Neural cell (in vitro differentiated cells): Measurements from ENCODE around the gene TMEM123.

Experiments
- EP300 ChIP-seq: fragments of 450-650 bp; conservative IDR thresholded peaks from 2 replicates; pipeline ENCODE4 v1.6.1; 2014; ENCODE audit warnings: antibody characterized with exemption, mild to moderate bottlenecking, moderate library complexity; ENCODE audit not compliant: poor library complexity, severe bottlenecking
- MXI1 ChIP-seq: fragments of 450-650 bp; conservative IDR thresholded peaks from 2 replicates; pipeline ENCODE4 v1.6.1; 2014; ENCODE audit warnings: antibody characterized with exemption, mild to moderate bottlenecking; ENCODE audit not compliant: poor library complexity, severe bottlenecking
- POLR2AphosphoS5 ChIP-seq: IDR thresholded peaks from 2 replicates; pipeline ENCODE4 v1.6.1; 2012
- SMC3 ChIP-seq: fragments of 450-650 bp; conservative IDR thresholded peaks from 2 replicates; pipeline ENCODE4 v1.6.1; 2014; ENCODE audit warnings: antibody characterized with exemption, mild to moderate bottlenecking, moderate library complexity; ENCODE audit not compliant: poor library complexity
- TAF1 ChIP-seq: IDR thresholded peaks from 2 replicates; pipeline ENCODE4 v1.6.1; 2012; ENCODE audit warnings: low read depth
- TF ChIP-seq, protein P1 (sequence below): fragments of 450-650 bp; IDR thresholded peaks from 2 replicates; pipeline ENCODE4 v1.5.1; 2014; ENCODE audit warnings: antibody characterized with exemption, mild to moderate bottlenecking, moderate library complexity; ENCODE audit not compliant: poor library complexity, severe bottlenecking
- TF ChIP-seq, protein P2 (sequence below): IDR thresholded peaks from 2 replicates; pipeline ENCODE4 v1.6.1; 2012; ENCODE audit warnings: borderline replicate concordance

DNA sequence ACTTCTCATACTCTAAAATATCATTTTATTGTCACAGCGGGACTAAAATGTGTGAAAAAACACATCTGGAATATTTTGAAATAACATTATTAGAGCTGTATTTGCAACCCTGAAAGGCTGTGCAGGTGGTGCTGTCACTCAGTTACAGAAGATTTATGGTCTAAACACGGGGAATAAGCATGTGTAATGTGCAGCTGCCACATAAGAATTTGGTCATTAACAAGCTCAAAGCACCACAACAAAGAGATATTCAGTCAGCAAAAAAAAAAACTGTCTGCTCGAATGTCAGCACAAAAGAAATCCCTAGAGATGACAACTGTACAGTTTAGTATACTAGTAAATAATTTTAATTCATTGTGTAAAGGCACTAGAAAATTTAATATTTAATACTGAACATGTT lies 31.3 kb downstream of the TMEM123 start:
- TF ChIP-seq, protein P1, sequence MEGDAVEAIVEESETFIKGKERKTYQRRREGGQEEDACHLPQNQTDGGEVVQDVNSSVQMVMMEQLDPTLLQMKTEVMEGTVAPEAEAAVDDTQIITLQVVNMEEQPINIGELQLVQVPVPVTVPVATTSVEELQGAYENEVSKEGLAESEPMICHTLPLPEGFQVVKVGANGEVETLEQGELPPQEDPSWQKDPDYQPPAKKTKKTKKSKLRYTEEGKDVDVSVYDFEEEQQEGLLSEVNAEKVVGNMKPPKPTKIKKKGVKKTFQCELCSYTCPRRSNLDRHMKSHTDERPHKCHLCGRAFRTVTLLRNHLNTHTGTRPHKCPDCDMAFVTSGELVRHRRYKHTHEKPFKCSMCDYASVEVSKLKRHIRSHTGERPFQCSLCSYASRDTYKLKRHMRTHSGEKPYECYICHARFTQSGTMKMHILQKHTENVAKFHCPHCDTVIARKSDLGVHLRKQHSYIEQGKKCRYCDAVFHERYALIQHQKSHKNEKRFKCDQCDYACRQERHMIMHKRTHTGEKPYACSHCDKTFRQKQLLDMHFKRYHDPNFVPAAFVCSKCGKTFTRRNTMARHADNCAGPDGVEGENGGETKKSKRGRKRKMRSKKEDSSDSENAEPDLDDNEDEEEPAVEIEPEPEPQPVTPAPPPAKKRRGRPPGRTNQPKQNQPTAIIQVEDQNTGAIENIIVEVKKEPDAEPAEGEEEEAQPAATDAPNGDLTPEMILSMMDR, result no peak
- TF ChIP-seq, protein P2, sequence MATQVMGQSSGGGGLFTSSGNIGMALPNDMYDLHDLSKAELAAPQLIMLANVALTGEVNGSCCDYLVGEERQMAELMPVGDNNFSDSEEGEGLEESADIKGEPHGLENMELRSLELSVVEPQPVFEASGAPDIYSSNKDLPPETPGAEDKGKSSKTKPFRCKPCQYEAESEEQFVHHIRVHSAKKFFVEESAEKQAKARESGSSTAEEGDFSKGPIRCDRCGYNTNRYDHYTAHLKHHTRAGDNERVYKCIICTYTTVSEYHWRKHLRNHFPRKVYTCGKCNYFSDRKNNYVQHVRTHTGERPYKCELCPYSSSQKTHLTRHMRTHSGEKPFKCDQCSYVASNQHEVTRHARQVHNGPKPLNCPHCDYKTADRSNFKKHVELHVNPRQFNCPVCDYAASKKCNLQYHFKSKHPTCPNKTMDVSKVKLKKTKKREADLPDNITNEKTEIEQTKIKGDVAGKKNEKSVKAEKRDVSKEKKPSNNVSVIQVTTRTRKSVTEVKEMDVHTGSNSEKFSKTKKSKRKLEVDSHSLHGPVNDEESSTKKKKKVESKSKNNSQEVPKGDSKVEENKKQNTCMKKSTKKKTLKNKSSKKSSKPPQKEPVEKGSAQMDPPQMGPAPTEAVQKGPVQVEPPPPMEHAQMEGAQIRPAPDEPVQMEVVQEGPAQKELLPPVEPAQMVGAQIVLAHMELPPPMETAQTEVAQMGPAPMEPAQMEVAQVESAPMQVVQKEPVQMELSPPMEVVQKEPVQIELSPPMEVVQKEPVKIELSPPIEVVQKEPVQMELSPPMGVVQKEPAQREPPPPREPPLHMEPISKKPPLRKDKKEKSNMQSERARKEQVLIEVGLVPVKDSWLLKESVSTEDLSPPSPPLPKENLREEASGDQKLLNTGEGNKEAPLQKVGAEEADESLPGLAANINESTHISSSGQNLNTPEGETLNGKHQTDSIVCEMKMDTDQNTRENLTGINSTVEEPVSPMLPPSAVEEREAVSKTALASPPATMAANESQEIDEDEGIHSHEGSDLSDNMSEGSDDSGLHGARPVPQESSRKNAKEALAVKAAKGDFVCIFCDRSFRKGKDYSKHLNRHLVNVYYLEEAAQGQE, result no peak
- TF ChIP-seq POLR2AphosphoS5 (no peak), EP300 (peak; percentile 26), SMC3 (no peak), TAF1 (no peak), MXI1 (no peak)
